CD8-positive, alpha-beta memory T cell (primary cell): Measurements from ENCODE around the gene SRSF8. TPM values are rescaled to one million over a fixed set of nuclear protein-coding genes. Genes with fewer than 3 reads are reported as not detected.
"Not testable (repeated sequence)": the region's sequence is repeated elsewhere in the genome, so short reads cannot be mapped to it uniquely, and the experiment has no call there.

Source experiments
- CTCF ChIA-PET: fragments of 350-600 bp; sonication (Branson Sonifier 250); formaldehyde crosslinking; loops from one replicate; lab custom pipeline; 2021; ENCODE audit warnings: antibody characterized with exemption; lab: Charles Lee
- POLR2A ChIA-PET: fragments of 350-600 bp; sonication (Branson Sonifier 250); formaldehyde crosslinking; loops from one replicate; lab custom pipeline; 2021; ENCODE audit warnings: antibody characterized with exemption; lab: Charles Lee
- DNase-seq, 5 donors: peaks; one replicate each; pipeline versions ENCODE4 v3.0.0 to v3.0.0-alpha.2; 2020 to 2022; ENCODE audit warnings: mixed read lengths in 1 of 5
- H3K27ac ChIP-seq: one replicate; pipeline ENCODE4 v1.7.0; 2013; ENCODE audit warnings: low read depth, mild to moderate bottlenecking, low read length, moderate library complexity
- H3K27me3 ChIP-seq: 2 replicates; pipeline ENCODE4 v1.7.0; 2013; ENCODE audit warnings: low read length, mild to moderate bottlenecking; ENCODE audit not compliant: insufficient read depth, poor library complexity, severe bottlenecking
- H3K36me3 ChIP-seq: 2 replicates; pipeline ENCODE4 v1.7.0; 2013; ENCODE audit warnings: mild to moderate bottlenecking, low read length, moderate library complexity; ENCODE audit not compliant: insufficient read depth
- H3K4me1 ChIP-seq: 2 replicates; pipeline ENCODE4 v1.7.0; 2013; ENCODE audit warnings: mild to moderate bottlenecking, low read length, moderate library complexity; ENCODE audit not compliant: insufficient read depth
- H3K4me3 ChIP-seq: 2 replicates; pipeline ENCODE4 v1.7.0; 2013; ENCODE audit warnings: mild to moderate bottlenecking, low read length
- H3K9me3 ChIP-seq: 2 replicates; pipeline ENCODE4 v1.7.0; 2013; ENCODE audit warnings: mild to moderate bottlenecking, low read length
- H3K27ac Mint-ChIP-seq, 8 donors: one replicate each; pipeline ENCODE4 v1.8.0; 2020 to 2021; ENCODE audit warnings: mixed read lengths in 8 of 8, mild to moderate bottlenecking in 6 of 8, inconsistent platforms in 3 of 8, moderate library complexity in 3 of 8
- H3K27me3 Mint-ChIP-seq, 2 donors: one replicate each; pipeline ENCODE4 v1.8.0; 2020 to 2021; ENCODE audit warnings: mixed read lengths in 2 of 2, mild to moderate bottlenecking in 1 of 2, moderate library complexity in 1 of 2
- H3K36me3 Mint-ChIP-seq, 3 donors: one replicate each; pipeline ENCODE4 v1.8.0; 2020 to 2021; ENCODE audit warnings: mixed read lengths in 3 of 3, inconsistent platforms in 1 of 3, mild to moderate bottlenecking in 1 of 3
- H3K4me1 Mint-ChIP-seq, 3 donors: one replicate each; pipeline ENCODE4 v1.8.0; 2020 to 2021; ENCODE audit warnings: mixed read lengths in 3 of 3, inconsistent platforms in 1 of 3, mild to moderate bottlenecking in 1 of 3
- H3K4me3 Mint-ChIP-seq, 7 donors: one replicate each; pipeline ENCODE4 v1.8.0; 2020 to 2021; ENCODE audit warnings: mixed read lengths in 7 of 7, mild to moderate bottlenecking in 6 of 7, moderate library complexity in 4 of 7, inconsistent platforms in 2 of 7
- H3K9me3 Mint-ChIP-seq, 5 donors: one replicate each; pipeline ENCODE4 v1.8.0; 2020 to 2022; ENCODE audit warnings: mixed read lengths in 5 of 5, mild to moderate bottlenecking in 3 of 5, moderate library complexity in 2 of 5, inconsistent platforms in 1 of 5
- polyA plus RNA-seq: library from polyadenylated mRNA; unstranded; fragments of 300-500 nt; fragmentation: Illumina TruSeq; gene quantifications from one replicate; pipeline ENCODE4 v1.2.3, GENCODE V29; 2021
- total RNA-seq, 2 experiments: library from RNA; stranded (reverse); gene quantifications; one replicate each; pipeline ENCODE4 v1.2.3, GENCODE V29; 2021

SRSF8 gene
- total and polyA plus RNA-seq, 3 experiments from 2014 or later = 75.8 to 91.6 (median 82.8) TPM

DNA sequence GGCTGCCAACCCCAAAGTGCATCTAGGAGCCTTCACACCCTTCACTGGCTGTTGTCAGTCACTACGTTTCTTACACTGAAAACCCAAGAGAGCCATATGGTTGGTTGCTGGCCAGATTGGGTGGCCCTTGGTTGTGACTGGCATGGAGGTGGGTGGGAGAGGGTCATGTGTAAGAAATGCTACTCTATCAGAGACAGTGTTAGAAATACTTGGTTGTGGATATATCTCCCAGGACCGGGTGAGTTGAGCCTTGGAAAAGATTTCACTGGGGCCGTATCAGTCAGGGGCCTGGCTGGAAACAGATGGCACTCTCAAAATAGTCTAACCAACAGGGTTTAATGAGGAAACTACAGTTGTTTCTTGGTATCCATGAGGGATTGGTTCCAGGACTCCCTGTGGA lies 38.1 kb downstream of the SRSF8 start:
- H3K27me3 Mint-ChIP-seq = no peaks in the 10 kb centered on the region
- POLR2A ChIA-PET = no interaction called here
- H3K4me1 ChIP-seq = no peaks in the 10 kb centered on the region
- peaks cover 10 to 23% (median 22%) of the 10 kb centered on the region in 3 donors for H3K36me3 Mint-ChIP-seq
- no peak overlapping the region for H3K27ac ChIP-seq
- no peaks in the 10 kb centered on the region for H3K36me3 ChIP-seq
- no peak for DNase-seq
- H3K9me3 ChIP-seq = no peaks in the 10 kb centered on the region
- H3K4me3 ChIP-seq = no peak overlapping the region
- CTCF ChIA-PET = interaction anchor here (0.9 to 1.8 kb wide), 2 partner anchors 11 to 15 kb away, joined by 3 to 7 read pairs; partner anchors contain the start of gene ENDOD1
- peaks cover 10 to 23% (median 15%) of the 10 kb centered on the region in 3 donors for H3K4me1 Mint-ChIP-seq
- no peaks in the 10 kb centered on the region for H3K27me3 ChIP-seq
- H3K4me3 Mint-ChIP-seq = no peak overlapping the region
- H3K9me3 Mint-ChIP-seq = no peaks in the 10 kb centered on the region
- no peak overlapping the region for H3K27ac Mint-ChIP-seq

DNA sequence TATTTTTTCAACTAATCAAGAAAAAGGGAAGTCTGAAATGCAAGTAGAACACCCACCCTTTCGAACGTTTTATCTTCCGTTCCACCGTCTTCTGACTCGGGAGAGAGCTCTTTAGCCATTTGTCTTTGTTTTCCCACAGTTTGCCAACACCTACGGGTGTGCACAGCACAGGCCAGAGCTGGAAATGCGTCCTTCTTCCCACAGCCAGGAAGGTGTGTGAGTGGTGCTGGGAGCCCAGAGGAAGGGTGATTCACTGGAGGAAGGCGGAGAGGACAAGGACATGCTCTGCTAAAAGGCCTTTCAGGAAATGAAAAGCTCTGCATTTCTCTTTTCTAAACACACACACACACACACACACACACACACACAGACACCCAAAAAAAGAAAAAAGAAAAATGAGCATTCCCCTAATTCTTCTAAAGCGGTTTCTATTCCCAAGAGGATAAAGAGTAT lies 41.5 kb downstream of the SRSF8 start:
- ChIA-PET POLR2A (interaction anchor here (1.2 kb wide), 1 partner anchor 22 kb away, joined by 7 read pairs; no protein-coding TSS in a partner anchor), CTCF (interaction anchor here (1.0 to 1.6 kb wide), 2 partner anchors 14 to 15 kb away, joined by 3 read pairs; no protein-coding TSS in a partner anchor)
- no peaks in the 10 kb centered on the region for H3K4me1 ChIP-seq
- Mint-ChIP-seq H3K4me3 (no peak overlapping the region), H3K27me3 (peaks cover 0 to 2% of the 10 kb centered on the region in 2 donors), H3K4me1 (peaks cover 11 to 31% (median 21%) of the 10 kb centered on the region in 3 donors), H3K36me3 (peaks cover 20 to 29% (median 27%) of the 10 kb centered on the region in 3 donors), H3K27ac (peak overlapping the region in 1 of 8 donors; percentile 38), H3K9me3 (no peaks in the 10 kb centered on the region)
- peak overlapping the region; percentile 66 for H3K27ac ChIP-seq
- H3K27me3 ChIP-seq = no peaks in the 10 kb centered on the region
- H3K36me3 ChIP-seq = no peaks in the 10 kb centered on the region
- no peaks in the 10 kb centered on the region for H3K9me3 ChIP-seq
- H3K4me3 ChIP-seq = no peak overlapping the region
- DNase-seq = no peak

DNA sequence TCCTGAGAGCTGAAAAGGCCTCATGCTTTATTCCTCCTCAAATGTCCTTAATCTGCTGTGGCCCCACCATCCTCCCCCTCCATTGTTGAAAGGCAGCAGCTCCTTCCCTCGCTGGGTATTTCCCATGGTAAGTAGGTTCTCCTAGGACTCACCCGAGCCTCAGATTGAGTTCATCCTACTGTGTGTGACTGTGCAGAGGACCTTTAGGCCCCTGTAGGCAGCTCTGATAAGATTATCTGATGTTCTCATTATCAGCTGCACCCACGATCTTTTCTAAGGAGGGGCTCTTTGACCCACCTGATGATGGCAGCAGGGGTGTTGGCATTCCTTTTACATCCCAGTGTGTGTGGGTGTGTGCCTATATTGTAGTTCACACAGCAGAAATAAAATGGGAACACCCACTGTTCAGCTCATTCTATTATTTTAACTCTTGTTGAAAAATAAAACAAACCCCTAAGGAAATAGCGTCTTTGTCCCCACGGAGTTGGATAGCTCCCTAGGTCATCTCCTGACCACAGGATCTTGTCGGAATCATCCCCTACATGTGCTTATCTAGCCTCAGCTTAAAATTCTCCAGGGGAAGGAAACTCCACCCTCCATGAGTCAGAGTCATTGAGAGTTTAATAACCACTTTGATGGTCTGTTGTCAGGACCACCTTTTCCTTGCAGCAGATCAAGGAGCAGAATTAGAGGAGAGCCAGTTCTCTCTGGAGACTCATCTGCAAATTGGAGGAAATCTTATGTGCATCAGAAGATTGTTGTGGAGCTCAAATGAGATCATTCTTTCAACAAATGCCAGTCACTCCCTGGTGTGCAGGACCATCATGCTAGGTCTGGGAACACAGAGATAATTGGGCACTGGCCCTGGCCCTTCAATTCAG lies 42.2 kb downstream of the SRSF8 start:
- H3K4me3 ChIP-seq = no peak overlapping the region
- H3K9me3 ChIP-seq = no peaks in the 10 kb centered on the region
- no peaks in the 10 kb centered on the region for H3K27me3 ChIP-seq
- ChIA-PET POLR2A (interaction anchor here (0.5 to 1.2 kb wide), 2 partner anchors 13 to 21 kb away, joined by 3 to 7 read pairs; no protein-coding TSS in a partner anchor), CTCF (interaction anchor here (1.0 to 1.6 kb wide), 2 partner anchors 15 to 16 kb away, joined by 3 read pairs; no protein-coding TSS in a partner anchor)
- Mint-ChIP-seq H3K27me3 (peaks cover 0 to 2% of the 10 kb centered on the region in 2 donors), H3K4me3 (no peak overlapping the region), H3K4me1 (peaks cover 10 to 34% (median 20%) of the 10 kb centered on the region in 3 donors), H3K36me3 (peaks cover 20 to 31% (median 29%) of the 10 kb centered on the region in 3 donors), H3K27ac (no peak overlapping the region), H3K9me3 (no peaks in the 10 kb centered on the region)
- H3K36me3 ChIP-seq = no peaks in the 10 kb centered on the region
- no peak overlapping the region for H3K27ac ChIP-seq
- H3K4me1 ChIP-seq = no peaks in the 10 kb centered on the region
- DNase-seq = no peak

DNA sequence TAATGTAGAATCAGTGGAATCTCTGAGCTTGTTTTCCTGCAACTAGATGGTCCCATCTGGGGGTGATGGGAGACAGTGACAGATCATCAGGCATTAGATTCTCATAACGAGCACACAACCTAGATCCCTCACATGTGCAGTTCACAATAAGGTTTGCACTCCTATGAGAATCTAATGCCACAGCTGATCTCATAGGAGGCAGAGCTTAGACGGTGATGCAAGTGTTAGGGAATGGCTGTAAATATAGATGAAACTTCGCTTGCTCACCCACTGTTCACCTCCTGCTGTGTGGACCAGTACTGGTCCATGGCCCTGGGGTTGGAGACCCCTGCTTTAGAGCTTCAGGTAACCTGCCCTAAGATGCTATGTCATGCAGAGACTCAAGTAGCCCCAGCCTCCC lies 44.8 kb downstream of the SRSF8 start:
- Mint-ChIP-seq H3K4me1 (peaks cover 7 to 25% (median 20%) of the 10 kb centered on the region in 3 donors), H3K36me3 (peaks cover 20 to 29% (median 26%) of the 10 kb centered on the region in 3 donors), H3K27ac (peak overlapping the region in 1 of 8 donors; percentile 36)
- POLR2A ChIA-PET, H3K27me3 Mint-ChIP-seq, H3K27me3 ChIP-seq, H3K4me3 Mint-ChIP-seq, H3K4me1 ChIP-seq, H3K9me3 ChIP-seq, DNase-seq, CTCF ChIA-PET, H3K4me3 ChIP-seq, H3K36me3 ChIP-seq, H3K27ac ChIP-seq, H3K9me3 Mint-ChIP-seq: not testable (repeated sequence)

DNA sequence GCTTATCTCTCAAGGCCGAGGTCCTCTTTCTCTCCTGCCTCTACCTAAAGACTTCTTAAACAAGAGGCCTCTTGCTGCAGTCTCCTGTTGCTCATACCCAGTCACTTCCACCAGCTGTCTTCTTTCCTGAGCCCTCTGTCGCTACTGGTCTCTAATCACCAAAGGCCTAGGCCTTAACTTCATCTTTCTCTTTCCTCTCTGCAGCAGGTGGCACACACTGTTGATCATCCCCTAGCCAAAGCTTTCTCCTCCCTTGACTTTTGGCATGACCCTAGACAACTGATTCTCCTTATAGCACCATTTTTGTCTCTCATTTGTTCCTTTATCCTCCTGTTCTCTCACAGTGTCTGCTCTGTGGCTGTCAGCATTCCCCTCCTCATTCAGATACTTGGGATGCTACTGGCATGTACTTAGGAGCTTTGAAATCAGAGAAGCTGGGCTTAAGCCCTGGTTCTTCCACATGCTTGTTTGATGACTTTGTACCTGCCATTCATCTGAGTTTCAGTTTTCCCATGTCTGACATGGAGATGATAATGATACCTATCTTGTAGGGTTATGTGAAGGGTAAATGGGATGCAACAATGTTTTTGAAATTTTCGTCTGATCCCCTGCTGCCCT lies 45.3 kb downstream of the SRSF8 start:
- POLR2A ChIA-PET = no interaction called here
- peaks cover 7 to 24% (median 20%) of the 10 kb centered on the region in 3 donors for H3K4me1 Mint-ChIP-seq
- H3K27ac ChIP-seq = no peak overlapping the region
- no peaks in the 10 kb centered on the region for H3K36me3 ChIP-seq
- H3K9me3 Mint-ChIP-seq = no peaks in the 10 kb centered on the region
- H3K27me3 ChIP-seq = no peaks in the 10 kb centered on the region
- peaks cover 0 to 2% of the 10 kb centered on the region in 2 donors for H3K27me3 Mint-ChIP-seq
- no peaks in the 10 kb centered on the region for H3K9me3 ChIP-seq
- H3K4me1 ChIP-seq = no peaks in the 10 kb centered on the region
- H3K4me3 Mint-ChIP-seq = no peak overlapping the region
- CTCF ChIA-PET = no interaction called here
- H3K27ac Mint-ChIP-seq = peak overlapping the region in 2 of 8 donors; percentile 25 to 36
- peaks cover 20 to 27% (median 26%) of the 10 kb centered on the region in 3 donors for H3K36me3 Mint-ChIP-seq
- H3K4me3 ChIP-seq = no peak overlapping the region
- DNase-seq = no peak

DNA sequence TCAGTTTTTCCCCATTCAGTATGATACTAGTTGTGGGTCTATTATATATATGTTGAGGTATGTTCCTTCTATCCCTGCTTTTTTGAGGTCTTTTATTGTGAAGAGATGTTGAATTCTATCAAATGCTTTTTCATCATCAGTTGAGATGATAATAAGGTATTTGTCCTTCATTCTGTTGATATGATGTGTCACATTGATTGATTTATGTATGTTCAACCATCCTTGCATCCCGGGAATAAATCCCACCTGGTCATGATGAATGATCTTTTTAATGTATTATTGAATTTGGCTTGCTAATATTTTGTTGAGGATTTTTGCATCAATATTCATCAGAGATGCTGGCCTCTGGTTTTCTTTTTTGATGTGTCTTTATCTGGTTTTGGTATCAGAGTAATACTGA lies 48.9 kb downstream of the SRSF8 start:
- Mint-ChIP-seq H3K9me3 (no peaks in the 10 kb centered on the region), H3K4me3 (no peak overlapping the region), H3K36me3 (peaks cover 7 to 15% (median 9%) of the 10 kb centered on the region in 3 donors), H3K27me3 (no peaks in the 10 kb centered on the region), H3K27ac (no peak overlapping the region), H3K4me1 (peaks cover 9 to 34% (median 11%) of the 10 kb centered on the region in 3 donors)
- Histone ChIP-seq H3K27me3 (no peaks in the 10 kb centered on the region), H3K27ac (no peak overlapping the region), H3K9me3 (no peaks in the 10 kb centered on the region), H3K36me3 (no peaks in the 10 kb centered on the region), H3K4me3 (no peak overlapping the region), H3K4me1 (no peaks in the 10 kb centered on the region)
- ChIA-PET CTCF (interaction anchor here (1.7 kb wide), 1 partner anchor 24 kb away, joined by 4 read pairs; no protein-coding TSS in a partner anchor), POLR2A (no interaction called here)
- no peak for DNase-seq

DNA sequence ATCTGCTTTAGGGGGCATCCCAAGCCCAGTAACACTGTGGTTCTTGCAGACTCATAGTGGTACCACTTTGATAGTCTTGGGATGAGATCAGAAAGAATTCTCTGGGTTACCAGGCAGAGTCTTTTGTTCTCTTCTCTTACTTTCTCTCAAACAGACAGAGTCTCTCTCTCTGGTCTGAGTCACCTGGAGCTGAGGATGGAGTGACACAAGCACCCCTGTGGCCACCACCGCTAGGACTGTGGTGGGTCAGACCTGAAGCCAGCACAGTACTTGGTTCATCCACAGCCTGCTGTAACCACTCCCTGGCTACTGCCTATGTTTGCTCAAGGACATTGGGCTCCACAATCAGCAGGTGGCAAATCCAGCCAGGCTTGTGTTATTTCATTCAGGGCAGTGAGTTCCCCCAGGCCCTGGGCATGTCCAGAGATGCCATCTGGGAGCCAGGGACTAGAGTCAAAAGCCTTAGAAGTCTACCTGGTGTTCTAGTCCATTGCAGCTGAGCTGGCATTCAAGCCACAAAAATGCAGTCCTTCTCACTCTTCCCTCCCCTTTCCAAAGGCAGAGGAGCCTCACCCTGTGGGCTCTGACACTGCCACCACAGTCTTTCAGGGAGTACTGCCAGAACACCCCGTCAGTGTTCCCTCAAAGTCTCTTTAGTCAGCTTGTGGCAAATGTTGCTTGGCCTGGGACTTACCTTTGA lies 52.8 kb downstream of the SRSF8 start:
- no peaks in the 10 kb centered on the region for H3K9me3 Mint-ChIP-seq
- H3K27me3 Mint-ChIP-seq = no peaks in the 10 kb centered on the region
- Histone ChIP-seq H3K36me3 (no peaks in the 10 kb centered on the region), H3K4me3 (no peak overlapping the region), H3K27ac (no peak overlapping the region), H3K9me3 (no peaks in the 10 kb centered on the region), H3K27me3 (no peaks in the 10 kb centered on the region), H3K4me1 (no peaks in the 10 kb centered on the region)
- peak overlapping the region in 2 of 8 donors; percentile 29 to 43 for H3K27ac Mint-ChIP-seq
- POLR2A ChIA-PET = no interaction called here
- CTCF ChIA-PET = no interaction called here
- H3K4me1 Mint-ChIP-seq = peaks cover 0 to 20% (median 3%) of the 10 kb centered on the region in 3 donors
- H3K4me3 Mint-ChIP-seq = no peak overlapping the region
- peaks cover 0 to 11% (median 3%) of the 10 kb centered on the region in 3 donors for H3K36me3 Mint-ChIP-seq
- no peak for DNase-seq
